ENCODE data around the gene CD99L2. TPM values are rescaled to one million over a fixed set of nuclear protein-coding genes. Genes with fewer than 3 reads are reported as not detected.

CD99L2 gene
- total RNA-seq, 2 donors from 2014 or later: 11.3 to 18.7 TPM

DNA sequence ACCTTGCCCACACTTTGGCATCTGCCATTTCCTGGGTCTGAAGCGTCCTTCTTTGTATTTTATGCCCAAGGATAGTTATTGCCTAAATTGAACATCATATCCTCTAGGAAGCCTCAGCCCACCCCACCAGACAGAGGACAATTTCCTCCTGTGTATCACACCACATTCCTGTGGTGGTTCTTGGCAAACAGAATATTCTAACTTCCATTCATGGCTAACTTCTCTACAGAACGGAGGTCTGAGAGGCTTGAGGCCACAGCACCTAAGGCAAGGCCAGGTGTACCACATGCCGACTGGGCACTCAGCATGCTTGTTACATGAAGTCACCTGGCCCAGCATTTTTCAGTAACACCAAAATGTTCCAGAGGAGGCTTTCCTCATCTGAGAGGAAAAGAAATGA, 42.4 kb downstream of the CD99L2 start:
- no peak overlapping the region for H3K4me3 ChIP-seq (ENCODE audit: low read length)
- no peak for DNase-seq
- Mint-ChIP-seq H3K4me1 (peaks cover 4% of the 10 kb centered on the region), H3K27me3 (ENCODE audit: insufficient read depth) (no peaks in the 10 kb centered on the region), H3K27ac (no peak overlapping the region), H3K36me3 (ENCODE audit: low read depth) (peaks cover 16% of the 10 kb centered on the region), H3K9me3 (peaks cover 26% of the 10 kb centered on the region), H3K4me3 (no peak overlapping the region)
- no peak overlapping the region for H3K27ac ChIP-seq (ENCODE audit: low read depth, low read length)
- no peaks in the 10 kb centered on the region for H3K4me1 ChIP-seq (ENCODE audit: control insufficient read depth, insufficient read depth, low read length)
- 95% methylated on average over 3 of the region's 3 CpGs; no CpG with 5 or more reads in 1 of the 2 experiments for WGBS, 2 experiments (ENCODE audit: insufficient coverage in 1 of 2, insufficient read length in 1 of 2)
- H3K9me3 ChIP-seq (ENCODE audit: control insufficient read depth, low read length): peaks cover 11% of the 10 kb centered on the region
- H3K9ac ChIP-seq (ENCODE audit: extremely low read depth, low read length, poor library complexity, severe bottlenecking): no peak overlapping the region
- TF ChIP-seq, protein P1, sequence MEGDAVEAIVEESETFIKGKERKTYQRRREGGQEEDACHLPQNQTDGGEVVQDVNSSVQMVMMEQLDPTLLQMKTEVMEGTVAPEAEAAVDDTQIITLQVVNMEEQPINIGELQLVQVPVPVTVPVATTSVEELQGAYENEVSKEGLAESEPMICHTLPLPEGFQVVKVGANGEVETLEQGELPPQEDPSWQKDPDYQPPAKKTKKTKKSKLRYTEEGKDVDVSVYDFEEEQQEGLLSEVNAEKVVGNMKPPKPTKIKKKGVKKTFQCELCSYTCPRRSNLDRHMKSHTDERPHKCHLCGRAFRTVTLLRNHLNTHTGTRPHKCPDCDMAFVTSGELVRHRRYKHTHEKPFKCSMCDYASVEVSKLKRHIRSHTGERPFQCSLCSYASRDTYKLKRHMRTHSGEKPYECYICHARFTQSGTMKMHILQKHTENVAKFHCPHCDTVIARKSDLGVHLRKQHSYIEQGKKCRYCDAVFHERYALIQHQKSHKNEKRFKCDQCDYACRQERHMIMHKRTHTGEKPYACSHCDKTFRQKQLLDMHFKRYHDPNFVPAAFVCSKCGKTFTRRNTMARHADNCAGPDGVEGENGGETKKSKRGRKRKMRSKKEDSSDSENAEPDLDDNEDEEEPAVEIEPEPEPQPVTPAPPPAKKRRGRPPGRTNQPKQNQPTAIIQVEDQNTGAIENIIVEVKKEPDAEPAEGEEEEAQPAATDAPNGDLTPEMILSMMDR (conservative IDR thresholded peaks at IDR 0.05): no peak
- H3K36me3 ChIP-seq (ENCODE audit: control insufficient read depth, insufficient read depth, low read length): no peaks in the 10 kb centered on the region
- no peaks in the 10 kb centered on the region for H3K27me3 ChIP-seq (ENCODE audit: control insufficient read depth, insufficient read depth, low read length, poor library complexity, severe bottlenecking)

DNA sequence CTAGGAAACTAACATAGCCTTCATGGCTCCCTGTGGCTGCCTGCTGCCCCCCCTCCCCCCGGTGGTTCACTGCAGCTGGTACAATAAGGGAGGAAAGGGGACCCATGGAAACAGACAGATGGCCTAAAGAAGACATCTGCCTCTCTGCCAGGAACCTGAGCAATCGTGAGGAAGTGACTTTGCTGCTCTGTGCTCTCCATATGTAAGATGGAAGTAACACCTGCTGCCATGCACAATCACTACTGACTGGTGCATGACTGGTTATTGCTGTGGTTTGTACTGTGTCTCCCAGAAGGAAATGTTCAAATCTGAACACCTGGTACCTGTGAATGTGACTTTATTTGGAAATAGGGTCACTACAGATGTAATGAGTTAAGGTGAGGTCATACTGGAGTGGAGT, 43.6 kb downstream of the CD99L2 start:
- Mint-ChIP-seq H3K36me3 (ENCODE audit: low read depth) (peaks cover 8% of the 10 kb centered on the region), H3K9me3 (peaks cover 17% of the 10 kb centered on the region), H3K27ac (no peak overlapping the region), H3K4me1 (peaks cover 9% of the 10 kb centered on the region), H3K4me3 (no peak overlapping the region), H3K27me3 (ENCODE audit: insufficient read depth) (no peaks in the 10 kb centered on the region)
- 80% methylated on average over 2 of the region's 2 CpGs; no CpG with 5 or more reads in 1 of the 2 experiments for WGBS, 2 experiments (ENCODE audit: insufficient coverage in 1 of 2, insufficient read length in 1 of 2)
- Histone ChIP-seq H3K27me3 (ENCODE audit: control insufficient read depth, insufficient read depth, low read length, poor library complexity, severe bottlenecking) (no peaks in the 10 kb centered on the region), H3K9ac (ENCODE audit: extremely low read depth, low read length, poor library complexity, severe bottlenecking) (no peak overlapping the region), H3K9me3 (ENCODE audit: control insufficient read depth, low read length) (peaks cover 11% of the 10 kb centered on the region), H3K4me1 (ENCODE audit: control insufficient read depth, insufficient read depth, low read length) (no peaks in the 10 kb centered on the region), H3K27ac (ENCODE audit: low read depth, low read length) (no peak overlapping the region), H3K4me3 (ENCODE audit: low read length) (no peak overlapping the region), H3K36me3 (ENCODE audit: control insufficient read depth, insufficient read depth, low read length) (no peaks in the 10 kb centered on the region)
- TF ChIP-seq, protein P1 (conservative IDR thresholded peaks at IDR 0.05): peak; percentile 41
- DNase-seq: no peak

GRCh38 chrX:150849996-150850720, 48.3 kb downstream of the CD99L2 start:
- Mint-ChIP-seq H3K4me3 (no peak overlapping the region), H3K4me1 (peaks cover 19% of the 10 kb centered on the region), H3K9me3 (no peaks in the 10 kb centered on the region), H3K27ac (no peak overlapping the region), H3K36me3 (ENCODE audit: low read depth) (no peaks in the 10 kb centered on the region), H3K27me3 (ENCODE audit: insufficient read depth) (no peaks in the 10 kb centered on the region)
- no peaks in the 10 kb centered on the region for H3K9me3 ChIP-seq (ENCODE audit: control insufficient read depth, low read length)
- DNase-seq: no peak
- H3K36me3 ChIP-seq (ENCODE audit: control insufficient read depth, insufficient read depth, low read length): no peaks in the 10 kb centered on the region
- H3K4me1 ChIP-seq (ENCODE audit: control insufficient read depth, insufficient read depth, low read length): no peaks in the 10 kb centered on the region
- H3K9ac ChIP-seq (ENCODE audit: extremely low read depth, low read length, poor library complexity, severe bottlenecking): no peak overlapping the region
- no peak overlapping the region for H3K4me3 ChIP-seq (ENCODE audit: low read length)
- TF ChIP-seq, protein P1 (conservative IDR thresholded peaks at IDR 0.05): no peak
- WGBS, 2 experiments (ENCODE audit: insufficient coverage in 1 of 2, insufficient read length in 1 of 2): 89% methylated on average over 3 of the region's 3 CpGs; no CpG with 5 or more reads in 1 of the 2 experiments
- no peaks in the 10 kb centered on the region for H3K27me3 ChIP-seq (ENCODE audit: control insufficient read depth, insufficient read depth, low read length, poor library complexity, severe bottlenecking)
- no peak overlapping the region for H3K27ac ChIP-seq (ENCODE audit: low read depth, low read length)

All from endodermal cell (in vitro differentiated cells).